Sigmoid colon (tissue), 3 donors: ENCODE data around the gene SPON1.

Experiments used
- CTCF ChIP-seq, 4 experiments: fragments of 450-650 bp in 3 of 4; fragments of 200-600 bp in 1 of 4; IDR thresholded peaks; one replicate each; pipeline ENCODE4 v1.5.1; 2016 to 2019; ENCODE audit warnings: antibody characterized with exemption in 4 of 4, mild to moderate bottlenecking in 3 of 4, moderate library complexity in 2 of 4
- POLR2A ChIP-seq, 2 donors: fragments of 450-650 bp; IDR thresholded peaks; one replicate each; pipeline ENCODE4 v1.6.1; 2016; ENCODE audit warnings: antibody characterized with exemption in 2 of 2, mild to moderate bottlenecking in 2 of 2, moderate library complexity in 2 of 2

GRCh38 chr11:14114269-14114668 is 151.7 kb downstream of the SPON1 start:
- TF ChIP-seq POLR2A (IDR thresholded peaks at IDR 0.05) (no peak), CTCF (IDR thresholded peaks at IDR 0.05) (no peak)
